H1 (cell line): ENCODE measurements around the gene ANXA1. TPM values are rescaled to one million over a fixed set of nuclear protein-coding genes. Genes with fewer than 3 reads are reported as not detected.

Experiments
- CTCF ChIA-PET: fragments of 300-600 bp; sonication (Branson Sonifier 250); formaldehyde crosslinking; loops from one replicate; lab custom pipeline; 2021; ENCODE audit not compliant: partially characterized antibody; lab: Charles Lee
- POLR2A ChIA-PET: fragments of 300-600 bp; sonication (Branson Sonifier 250); formaldehyde crosslinking; loops from one replicate; lab custom pipeline; 2021; ENCODE audit warnings: inconsistent platforms; ENCODE audit not compliant: partially characterized antibody; lab: Charles Lee
- DNase-seq, 2 experiments: peaks; one replicate each; pipeline versions ENCODE4 v3.0.0 to v3.0.0-alpha.2; 2010 to 2022; ENCODE audit warnings: low spot score in 2 of 2, low read depth in 1 of 2, mixed read lengths in 1 of 2
- FAIRE-seq: peaks from 2 replicates; lab custom pipeline; 2011; peaks lifted over from hg19 to GRCh38; lab: Jason Lieb, UNC
- H2AFZ ChIP-seq: 2 replicates; pipeline ENCODE4 v1.8.1; 2012; ENCODE audit warnings: low read length, inconsistent platforms
- H2AK5ac ChIP-seq: 2 replicates; pipeline ENCODE4 v1.6.1; 2013; ENCODE audit warnings: low read depth, low read length
- H2BK120ac ChIP-seq: replicated peaks from 2 replicates; pipeline ENCODE3; 2013; ENCODE audit warnings: low read depth, low read length, inconsistent platforms
- H2BK12ac ChIP-seq: 2 replicates; pipeline ENCODE4 v1.6.1; 2013; ENCODE audit warnings: low read depth, low read length
- H2BK15ac ChIP-seq: 2 replicates; pipeline ENCODE4 v1.6.1; 2013; ENCODE audit warnings: low read length
- H2BK20ac ChIP-seq: 2 replicates; pipeline ENCODE4 v1.6.1; 2013; ENCODE audit warnings: low read length
- H2BK5ac ChIP-seq: 2 replicates; pipeline ENCODE4 v1.6.1; 2013; ENCODE audit warnings: low read depth, low read length
- H3K14ac ChIP-seq: 2 replicates; pipeline ENCODE4 v1.6.1; 2013; ENCODE audit warnings: inconsistent platforms; ENCODE audit not compliant: insufficient read length
- H3K18ac ChIP-seq: 2 replicates; pipeline ENCODE4 v1.6.1; 2013; ENCODE audit warnings: low read length; ENCODE audit errors: extremely low read depth
- H3K23ac ChIP-seq: 2 replicates; pipeline ENCODE4 v1.6.1; 2013; ENCODE audit warnings: inconsistent platforms; ENCODE audit not compliant: insufficient read length
- H3K23me2 ChIP-seq: 2 replicates; pipeline ENCODE4 v1.6.1; 2013; ENCODE audit warnings: low read depth, low read length
- H3K27ac ChIP-seq: 2 replicates; pipeline ENCODE4 v1.6.1; 2011; ENCODE audit warnings: low read depth, low read length, inconsistent platforms
- H3K27me3 ChIP-seq, 4 experiments: replicated peaks in 1 of 4; 1 replicate in 1 of 4; 2 replicates in 3 of 4; pipeline versions ENCODE4 v1.6.1 to v1.8.1; 2011 to 2013; ENCODE audit warnings: low read length in 3 of 4, mild to moderate bottlenecking in 3 of 4, inconsistent platforms in 2 of 4, mixed read lengths in 2 of 4, moderate library complexity in 1 of 4; ENCODE audit not compliant: control insufficient read depth in 3 of 4, insufficient read depth in 3 of 4; ENCODE audit errors: extremely low read depth in 1 of 4
- H3K36me3 ChIP-seq, 4 experiments: 2 replicates each; pipeline versions ENCODE4 v1.6.1 to v1.8.1; 2011 to 2013; ENCODE audit warnings: mild to moderate bottlenecking in 4 of 4, low read length in 3 of 4, moderate library complexity in 2 of 4, control low read depth in 1 of 4, inconsistent platforms in 1 of 4; ENCODE audit not compliant: insufficient read depth in 4 of 4, control insufficient read depth in 2 of 4
- H3K4ac ChIP-seq: replicated peaks from 2 replicates; pipeline ENCODE3; 2013; ENCODE audit warnings: low read length, low read depth, mixed read lengths, inconsistent platforms; ENCODE audit not compliant: insufficient read length
- H3K4me1 ChIP-seq, 4 experiments: replicated peaks in 1 of 4; 1 replicate in 1 of 4; 2 replicates in 3 of 4; pipeline versions ENCODE4 v1.6.1 to v1.8.1; 2011 to 2013; ENCODE audit warnings: low read length in 3 of 4, inconsistent platforms in 2 of 4, mixed read lengths in 1 of 4; ENCODE audit not compliant: insufficient read depth in 4 of 4, control insufficient read depth in 3 of 4
- H3K4me2 ChIP-seq, 2 experiments: 2 replicates each; pipeline versions ENCODE4 v1.6.1 to v1.8.1; 2011 to 2013; ENCODE audit warnings: low read depth in 2 of 2, low read length in 2 of 2, control low read depth in 1 of 2, inconsistent platforms in 1 of 2, mild to moderate bottlenecking in 1 of 2; ENCODE audit not compliant: insufficient read depth in 1 of 2
- H3K4me3 ChIP-seq, 4 experiments: fragments of 200-600, 300-600 bp in 1 of 4; sonication (generic), shearing (Covaris generic), sonication (Bioruptor Twin) in 1 of 4; 2 replicates each; pipeline versions ENCODE4 v1.5.1 to v1.8.1; 2011 to 2016; ENCODE audit warnings: low read length in 4 of 4, low read depth in 3 of 4, control low read depth in 2 of 4, inconsistent platforms in 2 of 4, mild to moderate bottlenecking in 2 of 4, mixed read lengths in 1 of 4, moderate library complexity in 1 of 4; ENCODE audit not compliant: insufficient read depth in 2 of 4; ENCODE audit errors: extremely low read depth in 1 of 4
- H3K56ac ChIP-seq: replicated peaks from 2 replicates; pipeline ENCODE3; 2013; ENCODE audit warnings: low read depth, mild to moderate bottlenecking, mixed read lengths, low read length, inconsistent platforms; ENCODE audit not compliant: insufficient read length
- H3K79me1 ChIP-seq: 2 replicates; pipeline ENCODE4 v1.6.1; 2013; ENCODE audit warnings: low read depth, low read length, control low read depth
- H3K79me2 ChIP-seq, 2 experiments: 2 replicates each; pipeline versions ENCODE4 v1.6.1 to v1.8.1; 2012 to 2013; ENCODE audit warnings: low read length in 2 of 2, mild to moderate bottlenecking in 2 of 2, inconsistent platforms in 1 of 2; ENCODE audit not compliant: insufficient read depth in 2 of 2, control insufficient read depth in 1 of 2
- H3K9ac ChIP-seq, 4 experiments: replicated peaks in 1 of 4; 1 replicate in 1 of 4; 2 replicates in 3 of 4; pipeline versions ENCODE4 v1.6.1 to v1.8.1; 2011 to 2013; ENCODE audit warnings: low read depth in 3 of 4, low read length in 3 of 4, control low read depth in 2 of 4, mild to moderate bottlenecking in 2 of 4, moderate library complexity in 2 of 4, inconsistent platforms in 1 of 4; ENCODE audit errors: extremely low read depth in 1 of 4
- H3K9me3 ChIP-seq, 2 experiments: 2 replicates each; pipeline versions ENCODE4 v1.6.1 to v1.8.1; 2012 to 2013; ENCODE audit warnings: mild to moderate bottlenecking in 2 of 2, moderate library complexity in 2 of 2, control low read depth in 1 of 2, inconsistent platforms in 1 of 2, low read depth in 1 of 2, low read length in 1 of 2, mixed read lengths in 1 of 2; ENCODE audit not compliant: insufficient read depth in 2 of 2
- H4K20me1 ChIP-seq, 2 experiments: replicated peaks in 1 of 2; 2 replicates each; pipeline versions ENCODE3 to v1.8.1; 2011 to 2013; ENCODE audit warnings: inconsistent platforms in 2 of 2, low read length in 2 of 2, mild to moderate bottlenecking in 1 of 2; ENCODE audit not compliant: insufficient read depth in 2 of 2, control insufficient read depth in 1 of 2
- H4K5ac ChIP-seq: 2 replicates; pipeline ENCODE4 v1.6.1; 2013; ENCODE audit warnings: low read length, low read depth, mixed read lengths, inconsistent platforms; ENCODE audit not compliant: insufficient read length
- H4K8ac ChIP-seq: 2 replicates; pipeline ENCODE4 v1.8.0; 2013; ENCODE audit warnings: mild to moderate bottlenecking, moderate library complexity, low read length, inconsistent platforms; ENCODE audit not compliant: insufficient read depth; ENCODE audit errors: extremely low read depth
- H4K91ac ChIP-seq: replicated peaks from 2 replicates; pipeline ENCODE3; 2013; ENCODE audit warnings: low read length, mixed read lengths, inconsistent platforms; ENCODE audit not compliant: insufficient read length
- CREB1 ChIP-seq: IDR thresholded peaks from 2 replicates; pipeline ENCODE4 v1.6.1; 2012; ENCODE audit warnings: inconsistent platforms
- EGR1 ChIP-seq: IDR thresholded peaks from 2 replicates; pipeline ENCODE4 v1.6.1; 2011; ENCODE audit warnings: low read depth, low read length, borderline replicate concordance
- FOSL1 ChIP-seq: IDR thresholded peaks from 2 replicates; pipeline ENCODE4 v1.6.1; 2011; ENCODE audit warnings: mild to moderate bottlenecking, low read depth, low read length, moderate library complexity; ENCODE audit not compliant: insufficient read depth
- GTF2F1 ChIP-seq: IDR thresholded peaks from 2 replicates; pipeline ENCODE4 v1.6.1; 2012; ENCODE audit warnings: low read depth, low read length, improper control_type of control experiment, borderline replicate concordance
- KDM5A ChIP-seq: fragments of 200-600 bp; IDR thresholded peaks from 2 replicates; pipeline ENCODE4 v1.7.1; 2012; ENCODE audit warnings: mild to moderate bottlenecking, low read length, inconsistent platforms, mixed read lengths
- POLR2A ChIP-seq, 2 experiments: IDR thresholded peaks; 1 replicate in 1 of 2; 2 replicates in 1 of 2; pipeline ENCODE4 v1.6.1; 2011; ENCODE audit warnings: low read depth in 2 of 2, low read length in 2 of 2, mild to moderate bottlenecking in 2 of 2; ENCODE audit errors: control extremely low read depth in 1 of 2
- RAD21 ChIP-seq, 2 experiments: IDR thresholded peaks in 1 of 2; conservative IDR thresholded peaks in 1 of 2; 2 replicates each; pipeline ENCODE4 v1.6.1; 2011; ENCODE audit warnings: low read depth in 2 of 2, low read length in 2 of 2, improper control_type of control experiment in 1 of 2, inconsistent platforms in 1 of 2, mild to moderate bottlenecking in 1 of 2, moderate library complexity in 1 of 2
- SIN3A ChIP-seq, 2 experiments: IDR thresholded peaks in 1 of 2; conservative IDR thresholded peaks in 1 of 2; 2 replicates each; pipeline ENCODE4 v1.6.1; 2011 to 2012; ENCODE audit warnings: low read length in 2 of 2, improper control_type of control experiment in 1 of 2, low read depth in 1 of 2, mild to moderate bottlenecking in 1 of 2
- SIX5 ChIP-seq: IDR thresholded peaks from 2 replicates; pipeline ENCODE4 v1.6.1; 2011; ENCODE audit warnings: mild to moderate bottlenecking, low read depth, low read length
- USF2 ChIP-seq: IDR thresholded peaks from 2 replicates; pipeline ENCODE4 v1.6.1; 2011; ENCODE audit warnings: low read length, improper control_type of control experiment
- ZNF274 ChIP-seq: IDR thresholded peaks from 2 replicates; pipeline ENCODE4 v1.7.0; 2012; ENCODE audit warnings: low read length, borderline replicate concordance; ENCODE audit errors: extremely low read depth
- WGBS, 2 experiments: shearing (Covaris generic) in 1 of 2; methylation state at CpG; one replicate each; pipeline versions ENCODE4 v1.1.6 to v1.1.7; 2013 to 2015; ENCODE audit warnings: low lambda C conversion rate in 2 of 2, mixed read lengths in 2 of 2, inconsistent platforms in 1 of 2, low coverage in 1 of 2, missing lambda C conversion rate in 1 of 2; ENCODE audit not compliant: insufficient replicate concordance in 2 of 2, insufficient coverage in 1 of 2, insufficient read length in 1 of 2; ENCODE audit errors: extremely low coverage in 1 of 2, missing lambda C conversion rate in 1 of 2; 5-methylcytosine and 5-hydroxymethylcytosine counted together
- polyA plus RNA-seq, 7 experiments: library from polyadenylated mRNA; depleted of rRNA in 3 of 7; stranded (reverse) in 5 of 7; unstranded in 2 of 7; fragments of >200 nt in 5 of 7; fragments of 200-250 nt in 2 of 7; gene quantifications; 1 replicate in 5 of 7; 2 replicates in 1 of 7; 4 replicates in 1 of 7; pipeline versions ENCODE4 v1.2.1 to v1.2.3, GENCODE V29; 2011 to 2013; ENCODE audit warnings: missing spikeins in 2 of 7, mixed read lengths in 2 of 7
- total RNA-seq: library from RNA; stranded (reverse); fragmentation: NEBNext Ultra II Directional; extraction: Animal tissue kit (Norgen Biotek cat#: 25700); gene quantifications from 2 replicates; pipeline ENCODE4 v1.2.1, GENCODE V29; 2021

ANXA1 gene
- total and polyA plus RNA-seq, 2 of the 8 experiments (the other 6 are each of a cell fraction or from before 2014, with no cell fraction given) = 0.71 to 5.7 TPM

GRCh38 chr9:73132034-73132776 lies 19.5 kb upstream of the ANXA1 start:
- no peaks in the 10 kb centered on the region; a peak in 1 of 7 replicates for H3K4me1 ChIP-seq
- ChIA-PET CTCF (interaction anchor here (1.1 to 1.8 kb wide), 2 partner anchors 25 to 276 kb away, joined by 3 to 4 read pairs; no protein-coding TSS in a partner anchor), POLR2A (no interaction called here)
- no peak for TF ChIP-seq USF2
- TF ChIP-seq CREB1 = no peak
- no peak for TF ChIP-seq EGR1
- no peak for TF ChIP-seq KDM5A
- no peak for TF ChIP-seq POLR2A (IDR thresholded peaks at IDR 0.05; ENCODE audit: control extremely low read depth in 1 of 2, low read depth in 2 of 2, low read length in 2 of 2)
- no peak for TF ChIP-seq SIN3A (conservative IDR thresholded peaks at IDR 0.05 in 1 of 2, IDR thresholded peaks at IDR 0.05 in 1 of 2; ENCODE audit: low read depth in 1 of 2, low read length in 2 of 2)
- no peak for TF ChIP-seq ZNF274
- TF ChIP-seq GTF2F1 = no peak
- TF ChIP-seq FOSL1 = no peak
- TF ChIP-seq RAD21 (IDR thresholded peaks at IDR 0.05 in 1 of 2, conservative IDR thresholded peaks at IDR 0.05 in 1 of 2; ENCODE audit: low read depth in 2 of 2, low read length in 2 of 2) = no peak
- TF ChIP-seq SIX5 = no peak

More at GRCh38 chr9:73132034-73132776, 19.5 kb upstream of the ANXA1 start:
- Histone ChIP-seq H2BK12ac (no peak overlapping the region), H4K8ac (no peak overlapping the region), H3K14ac (no peak overlapping the region), H3K4me3 (no peak overlapping the region), H3K4me2 (no peak overlapping the region; a peak in 1 of 4 replicates), H3K18ac (no peak overlapping the region), H3K23ac (no peak overlapping the region), H3K56ac (no peak overlapping the region), H2BK20ac (no peak overlapping the region), H3K36me3 (no peaks in the 10 kb centered on the region), H2BK15ac (no peak overlapping the region), H3K9me3 (no peaks in the 10 kb centered on the region), H2BK5ac (no peak overlapping the region), H4K91ac (no peak overlapping the region), H3K27ac (no peak overlapping the region), H3K23me2 (no peaks in the 10 kb centered on the region), H3K9ac (no peak overlapping the region), H4K5ac (no peak overlapping the region), H2BK120ac (no peak overlapping the region), H3K79me2 (no peaks in the 10 kb centered on the region), H3K79me1 (no peaks in the 10 kb centered on the region), H3K27me3 (no peaks in the 10 kb centered on the region), H3K4ac (no peak overlapping the region), H4K20me1 (no peaks in the 10 kb centered on the region), H2AFZ (peak overlapping the region; percentile 3; the same call in 1 of the 2 replicates), H2AK5ac (no peak overlapping the region)
- FAIRE-seq (no peak), DNase-seq (no peak)
- WGBS, 2 experiments = 66% methylated on average over 15 of the region's 15 CpGs; no CpG with 5 or more reads in 1 of the 2 experiments
